ENCODE results near the gene NPAS3.

Gene NPAS3

DNA sequence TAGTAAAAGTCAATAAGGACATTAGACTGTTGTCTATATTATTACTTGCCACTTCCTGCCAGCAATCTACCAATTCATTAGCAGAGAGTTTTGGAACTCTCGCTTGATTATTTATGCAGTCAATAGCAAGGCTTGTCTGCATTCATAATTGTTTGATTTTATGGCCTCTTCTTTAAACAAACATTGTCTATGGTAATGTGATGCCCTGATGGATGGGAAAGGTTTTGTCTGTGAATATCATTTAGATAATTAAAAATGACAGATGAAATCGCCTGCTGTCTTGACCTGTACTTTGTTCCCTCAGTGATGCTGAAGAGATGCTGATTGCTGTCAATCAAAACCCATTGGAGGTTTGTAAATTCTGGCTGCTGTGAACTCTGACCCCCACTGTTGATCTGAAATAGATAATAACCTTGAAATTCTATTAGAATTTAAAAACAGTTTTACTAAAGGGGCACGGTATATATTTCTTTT lies 455.3 kb downstream of the NPAS3 start:
- FAIRE-seq = no peak
- DNase-seq (ENCODE audit: insufficient read length, low spot score) = no peak
- no peak for TF ChIP-seq POLR2AphosphoS5 (IDR thresholded peaks at IDR 0.05; ENCODE audit: low read depth, low read length)
- no peak for TF ChIP-seq SPI1 (IDR thresholded peaks at IDR 0.05; ENCODE audit: low read depth, low read length)
- no peak for TF ChIP-seq POLR2A (IDR thresholded peaks at IDR 0.05; ENCODE audit: low read depth, low read length)
- TF ChIP-seq PAX5 (IDR thresholded peaks at IDR 0.05; ENCODE audit: insufficient read depth, low read length, severe bottlenecking) = no peak
- TF ChIP-seq POU2F2 (IDR thresholded peaks at IDR 0.05; ENCODE audit: low read depth, low read length) = no peak
- no peak for TF ChIP-seq TAF1 (IDR thresholded peaks at IDR 0.05; ENCODE audit: low read depth, low read length)

DNA sequence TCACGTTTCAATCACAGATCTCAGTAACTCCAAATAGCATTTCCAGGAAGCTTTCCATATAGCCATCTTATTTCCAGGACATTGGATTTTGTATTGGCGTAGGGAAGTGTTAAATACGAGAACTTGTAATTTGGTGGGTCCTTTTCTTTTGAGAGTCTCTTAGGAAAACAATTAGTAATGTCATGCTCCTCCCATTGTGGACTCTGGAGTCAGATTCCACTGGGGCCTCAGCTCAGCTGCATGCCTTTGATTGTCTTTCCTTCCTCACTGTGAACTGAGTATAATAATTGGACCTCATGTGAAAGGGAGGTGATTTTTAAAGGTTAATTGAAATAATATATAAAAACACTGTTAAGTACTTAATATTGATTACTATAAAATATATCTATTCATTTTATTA lies 462.6 kb downstream of the NPAS3 start:
- FAIRE-seq (no peak), DNase-seq (ENCODE audit: insufficient read length, low spot score) (no peak)
- no peak for TF ChIP-seq POLR2AphosphoS5 (IDR thresholded peaks at IDR 0.05; ENCODE audit: low read depth, low read length)
- TF ChIP-seq POLR2A (IDR thresholded peaks at IDR 0.05; ENCODE audit: low read depth, low read length) = no peak
- no peak for TF ChIP-seq SPI1 (IDR thresholded peaks at IDR 0.05; ENCODE audit: low read depth, low read length)
- no peak for TF ChIP-seq TAF1 (IDR thresholded peaks at IDR 0.05; ENCODE audit: low read depth, low read length)
- TF ChIP-seq POU2F2 (IDR thresholded peaks at IDR 0.05; ENCODE audit: low read depth, low read length) = no peak
- TF ChIP-seq PAX5 (IDR thresholded peaks at IDR 0.05; ENCODE audit: insufficient read depth, low read length, severe bottlenecking) = no peak

DNA sequence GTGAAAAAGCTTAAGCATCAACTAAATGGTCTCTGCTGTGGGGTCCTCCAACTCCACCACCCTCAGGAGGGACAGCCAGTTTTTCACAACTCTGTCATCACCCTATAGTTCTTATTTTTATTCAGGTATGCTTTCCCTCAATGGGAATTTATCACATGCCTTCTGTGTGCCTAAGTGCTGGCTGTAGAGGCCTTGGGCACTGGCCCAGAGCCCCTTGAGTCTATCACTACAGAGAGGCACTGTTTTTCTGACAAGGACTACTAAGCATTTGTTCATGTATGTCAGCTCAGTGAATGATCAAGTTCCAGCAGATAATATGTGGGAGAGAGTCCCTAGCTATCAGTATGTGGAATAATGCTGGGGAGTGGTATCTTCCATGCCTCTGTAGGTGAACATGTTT lies 463.9 kb downstream of the NPAS3 start:
- FAIRE-seq (no peak), DNase-seq (ENCODE audit: insufficient read length, low spot score) (no peak)
- no peak for TF ChIP-seq TAF1 (IDR thresholded peaks at IDR 0.05; ENCODE audit: low read depth, low read length)
- TF ChIP-seq POLR2A (IDR thresholded peaks at IDR 0.05; ENCODE audit: low read depth, low read length) = no peak
- no peak for TF ChIP-seq SPI1 (IDR thresholded peaks at IDR 0.05; ENCODE audit: low read depth, low read length)
- no peak for TF ChIP-seq POLR2AphosphoS5 (IDR thresholded peaks at IDR 0.05; ENCODE audit: low read depth, low read length)
- no peak for TF ChIP-seq PAX5 (IDR thresholded peaks at IDR 0.05; ENCODE audit: insufficient read depth, low read length, severe bottlenecking)
- no peak for TF ChIP-seq POU2F2 (IDR thresholded peaks at IDR 0.05; ENCODE audit: low read depth, low read length)

DNA sequence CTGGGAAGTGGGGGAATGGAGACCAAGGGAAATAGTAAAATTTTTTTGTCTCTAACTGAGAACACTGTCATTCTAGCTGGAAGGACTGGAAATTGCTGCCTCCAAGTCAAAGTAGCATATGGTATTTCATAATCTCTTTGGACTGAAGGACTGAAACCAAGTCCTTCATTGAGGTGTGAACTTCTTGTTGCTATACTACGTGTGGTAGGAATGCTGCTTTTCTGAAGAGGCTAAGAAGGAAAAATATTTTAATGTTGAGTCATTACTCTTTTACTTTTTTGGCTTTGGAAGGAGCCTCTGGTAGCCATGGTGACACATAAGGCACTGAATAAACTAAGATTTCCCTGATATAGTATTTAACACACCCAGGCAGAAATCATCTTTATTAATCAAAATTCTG lies 465.4 kb downstream of the NPAS3 start:
- TF ChIP-seq SPI1 (IDR thresholded peaks at IDR 0.05; ENCODE audit: low read depth, low read length) = no peak
- FAIRE-seq = no peak
- no peak for DNase-seq (ENCODE audit: insufficient read length, low spot score)

DNA sequence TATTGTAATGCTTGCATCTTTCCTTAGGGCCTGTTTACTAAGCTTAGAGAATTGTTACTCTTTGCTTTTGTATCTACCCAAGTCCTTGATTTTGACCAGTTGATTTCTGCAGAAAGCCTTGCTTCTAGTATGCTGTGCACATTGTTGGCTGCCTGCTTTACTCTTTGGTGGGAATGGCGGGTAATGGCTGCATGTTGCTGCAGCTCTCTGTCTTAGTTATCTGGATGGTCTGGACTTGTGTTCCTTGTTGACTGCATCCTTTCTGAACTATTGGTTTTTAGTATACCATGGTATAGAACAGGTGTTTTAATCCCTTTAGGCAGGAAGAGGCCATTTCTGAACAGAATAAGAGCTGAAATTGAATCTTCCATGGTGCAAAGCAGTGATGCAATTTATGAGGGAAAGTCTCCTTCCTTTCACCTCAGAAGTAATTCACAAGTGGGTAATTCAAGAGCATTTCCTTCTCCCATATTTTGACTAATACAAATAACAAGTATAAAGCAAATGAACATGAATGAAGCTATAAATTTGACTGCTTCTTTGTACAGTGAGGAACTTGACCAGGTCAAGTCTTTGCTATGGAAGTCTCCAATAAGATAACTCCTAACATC lies 466.4 kb downstream of the NPAS3 start:
- FAIRE-seq (no peak), DNase-seq (ENCODE audit: insufficient read length, low spot score) (no peak)
- no peak for TF ChIP-seq POLR2AphosphoS5 (IDR thresholded peaks at IDR 0.05; ENCODE audit: low read depth, low read length)

DNA sequence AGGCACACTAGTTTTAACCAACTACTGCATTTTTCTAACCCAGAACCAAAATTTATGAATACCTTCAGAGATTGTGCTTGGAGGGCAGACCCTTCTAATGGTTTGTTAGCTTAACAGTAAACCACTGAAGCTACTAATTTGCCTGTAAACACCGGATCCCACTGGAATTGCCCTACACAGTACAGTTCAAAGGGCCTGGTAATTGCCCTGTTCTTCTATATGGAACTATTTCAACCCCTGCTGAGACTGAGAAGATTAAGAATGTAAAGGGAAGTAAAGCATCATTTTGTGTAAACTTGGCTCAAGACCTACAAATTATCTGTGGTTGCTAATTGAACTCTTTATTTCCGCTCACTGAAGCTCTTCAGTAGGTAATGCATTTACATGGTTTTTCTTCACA lies 468.1 kb downstream of the NPAS3 start:
- FAIRE-seq (no peak), DNase-seq (ENCODE audit: insufficient read length, low spot score) (no peak)
- TF ChIP-seq SPI1 (IDR thresholded peaks at IDR 0.05; ENCODE audit: low read depth, low read length) (no peak), POLR2AphosphoS5 (IDR thresholded peaks at IDR 0.05; ENCODE audit: low read depth, low read length) (no peak), POU2F2 (IDR thresholded peaks at IDR 0.05; ENCODE audit: low read depth, low read length) (no peak), POLR2A (IDR thresholded peaks at IDR 0.05; ENCODE audit: low read depth, low read length) (no peak), TAF1 (IDR thresholded peaks at IDR 0.05; ENCODE audit: low read depth, low read length) (no peak), PAX5 (IDR thresholded peaks at IDR 0.05; ENCODE audit: insufficient read depth, low read length, severe bottlenecking) (no peak)

DNA sequence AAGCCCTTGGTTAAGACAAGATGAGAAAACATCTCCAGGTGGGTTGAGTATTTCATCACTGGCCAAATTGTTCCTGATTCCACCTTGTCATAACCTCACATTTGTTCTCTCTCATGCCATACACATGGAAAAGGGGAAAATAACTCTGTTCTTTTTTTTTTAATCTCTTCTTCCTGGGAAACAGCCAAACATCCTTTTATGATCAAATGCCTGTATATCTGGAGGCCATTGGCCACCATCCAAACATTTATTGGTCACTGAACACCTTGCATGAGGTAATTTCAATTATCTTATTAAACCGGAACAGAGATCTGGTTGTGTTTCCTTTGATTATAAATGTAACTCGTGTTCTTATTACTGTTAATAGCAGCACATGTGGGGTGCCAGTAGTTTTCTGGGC lies 469.6 kb downstream of the NPAS3 start:
- FAIRE-seq = no peak
- TF ChIP-seq POLR2A (IDR thresholded peaks at IDR 0.05; ENCODE audit: low read depth, low read length) (no peak), SPI1 (IDR thresholded peaks at IDR 0.05; ENCODE audit: low read depth, low read length) (no peak), POLR2AphosphoS5 (IDR thresholded peaks at IDR 0.05; ENCODE audit: low read depth, low read length) (no peak), POU2F2 (IDR thresholded peaks at IDR 0.05; ENCODE audit: low read depth, low read length) (no peak), PAX5 (IDR thresholded peaks at IDR 0.05; ENCODE audit: insufficient read depth, low read length, severe bottlenecking) (no peak), TAF1 (IDR thresholded peaks at IDR 0.05; ENCODE audit: low read depth, low read length) (no peak)
- no peak for DNase-seq (ENCODE audit: insufficient read length, low spot score)

DNA sequence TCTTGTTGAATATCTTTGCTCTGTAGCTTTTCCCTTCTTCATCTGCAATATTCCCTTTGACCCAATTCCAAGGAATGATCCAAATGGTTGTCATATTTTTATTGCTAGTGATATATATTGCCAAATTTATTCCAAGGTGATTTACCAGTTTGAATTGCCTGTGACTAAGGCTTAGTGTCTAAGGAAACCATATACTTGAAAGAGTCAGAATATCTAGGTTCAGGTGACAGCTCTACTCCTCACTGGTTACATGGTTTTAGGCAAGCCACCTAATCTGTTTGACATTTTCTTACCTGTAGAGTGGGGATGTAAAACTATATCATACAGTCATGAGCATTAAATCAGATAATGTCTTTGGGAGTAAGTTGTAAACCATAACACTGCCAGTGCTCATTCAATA lies 473.8 kb downstream of the NPAS3 start:
- TF ChIP-seq PAX5 (IDR thresholded peaks at IDR 0.05; ENCODE audit: insufficient read depth, low read length, severe bottlenecking) (no peak), SPI1 (IDR thresholded peaks at IDR 0.05; ENCODE audit: low read depth, low read length) (no peak), POLR2A (IDR thresholded peaks at IDR 0.05; ENCODE audit: low read depth, low read length) (no peak), POU2F2 (IDR thresholded peaks at IDR 0.05; ENCODE audit: low read depth, low read length) (no peak), TAF1 (IDR thresholded peaks at IDR 0.05; ENCODE audit: low read depth, low read length) (no peak), POLR2AphosphoS5 (IDR thresholded peaks at IDR 0.05; ENCODE audit: low read depth, low read length) (no peak)
- FAIRE-seq = no peak
- DNase-seq (ENCODE audit: insufficient read length, low spot score) = no peak

DNA sequence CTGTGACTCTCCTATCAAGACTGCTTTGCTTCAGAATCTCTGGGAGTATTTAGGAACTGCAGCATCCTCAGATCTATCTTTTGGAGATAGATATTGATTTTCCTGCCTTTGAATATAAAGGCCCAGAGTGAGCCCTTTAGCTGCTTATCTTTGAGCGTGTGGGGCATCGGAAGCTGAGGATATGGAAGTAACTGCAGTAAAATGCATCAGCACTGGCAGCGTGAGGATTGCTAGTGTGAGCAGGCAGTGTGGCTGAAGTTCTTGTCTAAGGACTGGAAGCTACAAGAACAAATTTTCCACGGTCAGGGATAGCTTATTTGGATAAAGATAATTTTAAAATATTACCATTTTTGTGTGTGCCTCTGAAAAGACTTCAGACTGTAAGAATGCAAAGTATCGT lies 474.7 kb downstream of the NPAS3 start:
- DNase-seq (ENCODE audit: insufficient read length, low spot score) (no peak), FAIRE-seq (no peak)
- no peak for TF ChIP-seq POLR2A (IDR thresholded peaks at IDR 0.05; ENCODE audit: low read depth, low read length)
- no peak for TF ChIP-seq POU2F2 (IDR thresholded peaks at IDR 0.05; ENCODE audit: low read depth, low read length)
- no peak for TF ChIP-seq SPI1 (IDR thresholded peaks at IDR 0.05; ENCODE audit: low read depth, low read length)
- TF ChIP-seq TAF1 (IDR thresholded peaks at IDR 0.05; ENCODE audit: low read depth, low read length) = no peak
- no peak for TF ChIP-seq PAX5 (IDR thresholded peaks at IDR 0.05; ENCODE audit: insufficient read depth, low read length, severe bottlenecking)
- TF ChIP-seq POLR2AphosphoS5 (IDR thresholded peaks at IDR 0.05; ENCODE audit: low read depth, low read length) = no peak

DNA sequence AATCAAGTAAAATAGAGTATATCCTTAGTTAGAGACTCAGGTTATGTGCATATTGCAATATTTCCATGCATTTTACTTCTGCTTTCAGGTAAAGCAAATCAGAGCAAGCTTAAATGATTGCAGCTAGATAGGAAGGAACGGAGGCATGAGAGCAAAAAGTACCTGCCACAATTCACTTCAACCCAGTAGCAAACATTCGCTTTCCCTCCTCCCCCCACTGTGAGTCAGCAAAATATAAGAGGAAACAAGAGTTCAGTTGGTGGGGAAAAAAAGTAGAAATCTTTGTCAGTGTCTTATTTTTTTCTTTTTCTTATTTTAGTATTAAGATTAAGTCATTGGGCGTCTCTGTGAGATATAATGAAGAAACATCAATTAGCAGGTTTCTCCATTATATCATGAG lies 475.4 kb downstream of the NPAS3 start:
- DNase-seq (ENCODE audit: insufficient read length, low spot score) (no peak), FAIRE-seq (no peak)
- TF ChIP-seq PAX5 (IDR thresholded peaks at IDR 0.05; ENCODE audit: insufficient read depth, low read length, severe bottlenecking) (no peak), SPI1 (IDR thresholded peaks at IDR 0.05; ENCODE audit: low read depth, low read length) (no peak), POLR2AphosphoS5 (IDR thresholded peaks at IDR 0.05; ENCODE audit: low read depth, low read length) (no peak), TAF1 (IDR thresholded peaks at IDR 0.05; ENCODE audit: low read depth, low read length) (no peak), POU2F2 (IDR thresholded peaks at IDR 0.05; ENCODE audit: low read depth, low read length) (no peak), POLR2A (IDR thresholded peaks at IDR 0.05; ENCODE audit: low read depth, low read length) (no peak)
